Caki2 (cell line): ENCODE data around the gene ETF1. TPM values are rescaled to one million over a fixed set of nuclear protein-coding genes. Genes with fewer than 3 reads are reported as not detected.
A peak's percentile ranks its signal among the peaks of the same experiment; 100 is the strongest.

ENCODE experiments used
- DNase-seq: peaks from one replicate; pipeline ENCODE4 v3.0.0-alpha.2; 2015; ENCODE audit warnings: low read depth
- in situ Hi-C: cut with HindIII; loops from 2 replicates; pipeline ENCODE4 v1.10.0; 2016; ENCODE audit warnings: low sequenced_read_pairs, low pct_unique_long_range_greater_than_20kb, mixed read lengths
- total RNA-seq: library from RNA; depleted of rRNA; stranded (reverse); fragments of >200 nt; shearing (Covaris generic); gene quantifications from 2 replicates; pipeline ENCODE4 v1.2.3, GENCODE V29; 2014; ENCODE audit warnings: low replicate concordance

Gene ETF1
- total RNA-seq, 1 experiment from 2014 or later, result 68.5 TPM

- DNase-seq, result peak; percentile 33
- in situ Hi-C loops, result no loop called here
Observed at GRCh38 chr5:138469540-138470321, 73.3 kb downstream of the ETF1 start.

- in situ Hi-C loops, result no loop called here
- no peak for DNase-seq
Observed at GRCh38 chr5:138468966-138469539, 74.0 kb downstream of the ETF1 start.

DNA sequence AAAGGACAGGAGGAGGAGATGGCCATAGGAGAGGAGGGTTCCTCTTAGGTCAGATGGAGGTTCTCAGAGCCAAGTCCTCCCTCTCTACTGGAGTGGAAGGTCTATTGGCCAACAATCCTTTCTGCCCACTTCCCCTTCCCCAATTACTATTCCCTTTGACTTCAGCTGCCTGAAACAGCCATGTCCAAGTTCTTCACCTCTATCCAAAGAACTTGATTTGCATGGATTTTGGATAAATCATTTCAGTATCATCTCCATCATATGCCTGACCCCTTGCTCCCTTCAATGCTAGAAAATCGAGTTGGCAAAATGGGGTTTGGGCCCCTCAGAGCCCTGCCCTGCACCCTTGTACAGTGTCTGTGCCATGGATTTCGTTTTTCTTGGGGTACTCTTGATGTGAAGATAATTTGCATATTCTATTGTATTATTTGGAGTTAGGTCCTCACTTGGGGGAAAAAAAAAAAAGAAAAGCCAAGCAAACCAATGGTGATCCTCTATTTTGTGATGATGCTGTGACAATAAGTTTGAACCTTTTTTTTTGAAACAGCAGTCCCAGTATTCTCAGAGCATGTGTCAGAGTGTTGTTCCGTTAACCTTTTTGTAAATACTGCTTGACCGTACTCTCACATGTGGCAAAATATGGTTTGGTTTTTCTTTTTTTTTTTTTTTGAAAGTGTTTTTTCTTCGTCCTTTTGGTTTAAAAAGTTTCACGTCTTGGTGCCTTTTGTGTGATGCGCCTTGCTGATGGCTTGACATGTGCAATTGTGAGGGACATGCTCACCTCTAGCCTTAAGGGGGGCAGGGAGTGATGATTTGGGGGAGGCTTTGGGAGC is 74.7 kb downstream of the ETF1 start:
- in situ Hi-C loops, result no loop called here
- DNase-seq, result no peak

DNA sequence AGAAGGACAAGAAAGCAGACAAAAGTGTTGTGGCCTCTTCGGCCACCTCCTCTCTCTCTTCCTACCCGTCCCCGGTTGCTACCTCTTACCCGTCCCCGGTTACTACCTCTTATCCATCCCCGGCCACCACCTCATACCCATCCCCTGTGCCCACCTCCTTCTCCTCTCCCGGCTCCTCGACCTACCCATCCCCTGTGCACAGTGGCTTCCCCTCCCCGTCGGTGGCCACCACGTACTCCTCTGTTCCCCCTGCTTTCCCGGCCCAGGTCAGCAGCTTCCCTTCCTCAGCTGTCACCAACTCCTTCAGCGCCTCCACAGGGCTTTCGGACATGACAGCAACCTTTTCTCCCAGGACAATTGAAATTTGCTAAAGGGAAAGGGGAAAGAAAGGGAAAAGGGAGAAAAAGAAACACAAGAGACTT is 75.3 kb downstream of the ETF1 start:
- in situ Hi-C loops, result no loop called here
- DNase-seq, result no peak

GRCh38 chr5:138466900-138467710 is 75.9 kb downstream of the ETF1 start:
- in situ Hi-C loops, result no loop called here
- no peak for DNase-seq

- DNase-seq, result no peak
- in situ Hi-C loops, result no loop called here
Observed at GRCh38 chr5:138466125-138466899, 76.7 kb downstream of the ETF1 start.

DNA sequence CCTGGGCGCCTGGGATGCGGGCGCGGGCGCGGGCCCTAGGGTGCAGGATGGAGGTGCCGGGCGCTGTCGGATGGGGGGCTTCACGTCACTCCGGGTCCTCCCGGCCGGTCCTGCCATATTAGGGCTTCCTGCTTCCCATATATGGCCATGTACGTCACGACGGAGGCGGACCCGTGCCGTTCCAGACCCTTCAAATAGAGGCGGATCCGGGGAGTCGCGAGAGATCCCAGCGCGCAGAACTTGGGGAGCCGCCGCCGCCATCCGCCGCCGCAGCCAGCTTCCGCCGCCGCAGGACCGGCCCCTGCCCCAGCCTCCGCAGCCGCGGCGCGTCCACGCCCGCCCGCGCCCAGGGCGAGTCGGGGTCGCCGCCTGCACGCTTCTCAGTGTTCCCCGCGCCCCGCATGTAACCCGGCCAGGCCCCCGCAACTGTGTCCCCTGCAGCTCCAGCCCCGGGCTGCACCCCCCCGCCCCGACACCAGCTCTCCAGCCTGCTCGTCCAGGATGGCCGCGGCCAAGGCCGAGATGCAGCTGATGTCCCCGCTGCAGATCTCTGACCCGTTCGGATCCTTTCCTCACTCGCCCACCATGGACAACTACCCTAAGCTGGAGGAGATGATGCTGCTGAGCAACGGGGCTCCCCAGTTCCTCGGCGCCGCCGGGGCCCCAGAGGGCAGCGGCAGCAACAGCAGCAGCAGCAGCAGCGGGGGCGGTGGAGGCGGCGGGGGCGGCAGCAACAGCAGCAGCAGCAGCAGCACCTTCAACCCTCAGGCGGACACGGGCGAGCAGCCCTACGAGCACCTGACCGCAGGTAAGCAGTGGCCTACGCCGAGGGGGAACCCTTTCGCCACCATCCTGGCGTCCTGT is 77.5 kb downstream of the ETF1 start, which contains the start of gene EGR1:
TSS of gene EGR1 (plus strand) at position 219 of the 864 bp plus-strand sequence. CDS start at position 502, 283 bp downstream.
- in situ Hi-C loops, result no loop called here
- no peak for DNase-seq

GRCh38 chr5:138464388-138465260 is 78.4 kb downstream of the ETF1 start:
- DNase-seq, result peak; percentile 98
- in situ Hi-C loops, result no loop called here

- in situ Hi-C loops, result no loop called here
- peak; percentile 93 for DNase-seq
Observed at GRCh38 chr5:138464008-138464387, 79.0 kb downstream of the ETF1 start.

DNA sequence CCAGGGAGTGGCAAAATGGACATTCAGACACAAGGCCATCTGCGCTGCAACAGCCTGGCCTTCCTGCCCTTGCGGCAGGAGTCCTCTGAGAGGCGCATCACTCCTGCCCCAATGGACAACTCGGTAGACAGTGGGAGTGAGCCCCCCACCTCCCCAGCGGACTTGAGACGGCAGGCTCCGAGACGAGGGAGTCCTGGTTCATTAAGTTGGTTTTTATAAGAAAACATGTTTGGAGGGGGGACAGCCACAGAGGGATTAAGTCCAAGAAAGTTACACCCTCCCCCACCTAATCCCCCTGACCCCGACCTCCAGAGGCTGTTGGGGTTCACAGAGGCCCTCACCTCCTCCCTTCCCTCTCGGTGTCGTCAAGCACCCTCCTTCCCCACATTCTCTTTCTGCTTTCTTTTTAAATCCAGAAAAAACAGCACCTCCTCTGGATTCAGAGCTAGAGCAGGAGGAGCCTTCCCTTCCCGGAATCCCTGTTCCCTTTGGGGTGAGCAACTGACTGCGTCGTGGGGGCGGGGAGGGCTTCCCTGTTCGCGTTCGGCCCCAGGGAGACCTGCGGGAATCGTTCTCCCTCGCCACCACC is 79.5 kb downstream of the ETF1 start:
- in situ Hi-C loops, result no loop called here
- DNase-seq, result no peak

DNA sequence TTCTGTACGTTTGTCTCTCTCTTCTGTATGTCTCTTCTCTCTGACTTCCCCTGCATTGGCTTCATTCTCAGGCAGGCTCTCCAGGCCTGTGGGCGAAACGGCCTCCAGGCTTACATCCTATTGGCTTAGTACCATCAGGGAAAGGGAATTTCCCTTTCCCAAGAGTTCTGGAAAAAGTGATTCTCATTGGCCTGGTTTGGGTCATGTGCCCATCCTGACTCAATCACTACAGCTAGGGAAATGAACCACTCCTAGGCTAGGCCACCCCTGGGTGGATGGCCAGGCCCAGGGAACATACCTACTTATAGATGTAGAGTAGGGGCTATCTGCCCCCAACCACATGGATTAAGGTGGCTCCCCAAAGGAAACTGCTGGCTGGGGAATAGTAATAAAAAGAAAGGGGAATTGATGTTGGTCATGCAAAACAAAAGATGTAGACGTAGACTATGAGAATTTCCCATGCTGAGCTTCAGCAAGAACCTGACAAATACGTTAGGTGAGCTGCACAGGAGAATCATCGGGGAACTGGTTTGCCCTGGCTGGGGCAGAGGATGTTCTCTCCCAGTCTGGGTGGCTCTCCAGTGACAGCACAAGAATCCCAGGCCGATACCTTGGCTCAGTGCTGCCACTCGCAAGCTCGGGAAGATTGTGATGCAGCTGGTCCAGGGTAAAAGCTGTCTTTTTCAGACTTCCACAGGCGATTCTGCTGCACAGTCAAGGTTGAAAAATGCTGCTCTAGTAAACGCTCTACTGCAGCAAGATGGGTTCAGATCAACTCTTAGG is 81.5 kb downstream of the ETF1 start:
- peak; percentile 73 for DNase-seq
- in situ Hi-C loops, result no loop called here

GRCh38 chr5:138460032-138460693 is 82.9 kb downstream of the ETF1 start:
- DNase-seq, result no peak
- in situ Hi-C loops, result no loop called here

- no peak for DNase-seq
- in situ Hi-C loops, result no loop called here
Observed at GRCh38 chr5:138459311-138459933, 83.6 kb downstream of the ETF1 start.

DNA sequence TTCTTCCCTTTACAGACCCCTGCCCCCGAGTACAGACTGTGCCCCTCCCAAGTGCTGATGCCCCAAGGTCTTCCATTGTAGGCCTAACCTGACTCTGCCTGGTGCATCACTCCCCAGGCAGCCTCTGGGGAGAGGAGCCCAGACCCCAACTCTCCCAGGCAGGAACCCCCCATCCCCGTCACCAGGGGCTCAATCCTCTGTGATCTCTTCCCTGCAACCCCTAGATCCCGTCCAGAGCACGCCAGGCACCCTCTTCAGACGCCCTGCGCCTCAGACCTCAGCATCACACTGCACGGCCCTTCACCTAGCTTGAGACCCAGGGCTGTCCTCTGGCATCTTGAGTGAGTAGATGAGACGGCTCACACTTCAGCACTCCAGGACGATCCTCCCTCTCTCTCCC is 84.2 kb downstream of the ETF1 start:
- no peak for DNase-seq
- in situ Hi-C loops, result no loop called here
